Neural cell (in vitro differentiated cells): ENCODE measurements around the gene LRCH1. TPM values are rescaled to one million over a fixed set of nuclear protein-coding genes. Genes with fewer than 3 reads are reported as not detected.

Experiments used
- H2AFZ ChIP-seq: fragments of 200-600, 300-800 bp; sonication (generic), shearing (Covaris generic); 2 replicates; pipeline ENCODE4 v1.6.0; 2014; ENCODE audit warnings: low read depth, mild to moderate bottlenecking, antibody characterized with exemption, low read length, moderate library complexity
- H3F3A ChIP-seq: fragments of 200-600 bp; shearing (Covaris generic); 2 replicates; pipeline ENCODE4 v1.6.1; 2016; ENCODE audit warnings: mild to moderate bottlenecking, moderate library complexity, mixed read lengths, antibody characterized with exemption, low read length; ENCODE audit not compliant: insufficient read depth, poor library complexity, severe bottlenecking
- H3K27ac ChIP-seq: fragments of 200-600, 300-800 bp; sonication (generic), shearing (Covaris generic); 2 replicates; pipeline ENCODE4 v1.5.1; 2014; ENCODE audit warnings: mild to moderate bottlenecking, low read length, moderate library complexity
- H3K27me3 ChIP-seq: fragments of 300-800, 200-600 bp; sonication (generic), shearing (Covaris generic); 2 replicates; pipeline ENCODE4 v1.6.0; 2014; ENCODE audit warnings: mild to moderate bottlenecking, low read depth, low read length, moderate library complexity; ENCODE audit not compliant: insufficient read depth
- H3K36me3 ChIP-seq: fragments of 300-800, 200-600 bp; sonication (generic), shearing (Covaris generic); 2 replicates; pipeline ENCODE4 v1.5.1; 2014; ENCODE audit warnings: mild to moderate bottlenecking, antibody characterized with exemption, low read length, moderate library complexity; ENCODE audit not compliant: insufficient read depth
- H3K4me2 ChIP-seq: fragments of 300-800, 200-600 bp; sonication (generic), shearing (Covaris generic); 2 replicates; pipeline ENCODE4 v1.6.0; 2014; ENCODE audit warnings: mild to moderate bottlenecking, low read length
- H3K4me3 ChIP-seq: fragments of 300-800, 200-600 bp; sonication (generic), shearing (Covaris generic); 2 replicates; pipeline ENCODE4 v1.5.1; 2014; ENCODE audit warnings: mild to moderate bottlenecking, low read length, moderate library complexity
- H3K79me2 ChIP-seq: fragments of 200-600 bp; shearing (Covaris generic); replicated peaks from 2 replicates; pipeline ENCODE4 v1.6.0; 2014; ENCODE audit warnings: mild to moderate bottlenecking, low read length, moderate library complexity; ENCODE audit not compliant: insufficient read depth
- H3K9ac ChIP-seq: fragments of 300-800, 200-600 bp; sonication (generic), shearing (Covaris generic); 2 replicates; pipeline ENCODE4 v1.6.1; 2016; ENCODE audit warnings: mild to moderate bottlenecking, low read length, mixed read lengths
- H3K9me2 ChIP-seq: fragments of 200-600 bp; shearing (Covaris generic); 2 replicates; pipeline ENCODE4 v1.6.1; 2016; ENCODE audit warnings: mild to moderate bottlenecking, low read length, mixed read lengths; ENCODE audit not compliant: insufficient read depth
- H3K9me3 ChIP-seq: fragments of 200-600, 300-800 bp; sonication (generic), shearing (Covaris generic); 2 replicates; pipeline ENCODE4 v1.6.1; 2016; ENCODE audit warnings: mild to moderate bottlenecking, mixed run types, low read length, moderate library complexity, mixed read lengths
- H4K20me1 ChIP-seq: fragments of 200-600 bp; shearing (Covaris generic); 2 replicates; pipeline ENCODE4 v1.6.1; 2016; ENCODE audit warnings: mild to moderate bottlenecking, mixed run types; ENCODE audit not compliant: insufficient read depth
- EP300 ChIP-seq: fragments of 450-650 bp; conservative IDR thresholded peaks from 2 replicates; pipeline ENCODE4 v1.6.1; 2014; ENCODE audit warnings: antibody characterized with exemption, mild to moderate bottlenecking, moderate library complexity; ENCODE audit not compliant: poor library complexity, severe bottlenecking
- EZH2 ChIP-seq: fragments of 200-600, 300-800 bp; shearing (Covaris generic), sonication (generic); IDR thresholded peaks from 2 replicates; pipeline ENCODE4 v1.6.1; 2014; ENCODE audit warnings: antibody characterized with exemption, low read length, borderline replicate concordance, mild to moderate bottlenecking; ENCODE audit not compliant: insufficient read depth, poor library complexity, severe bottlenecking
- MXI1 ChIP-seq: fragments of 450-650 bp; conservative IDR thresholded peaks from 2 replicates; pipeline ENCODE4 v1.6.1; 2014; ENCODE audit warnings: antibody characterized with exemption, mild to moderate bottlenecking; ENCODE audit not compliant: poor library complexity, severe bottlenecking
- POLR2AphosphoS5 ChIP-seq: IDR thresholded peaks from 2 replicates; pipeline ENCODE4 v1.6.1; 2012
- RAD21 ChIP-seq: fragments of 450-650 bp; conservative IDR thresholded peaks from 2 replicates; pipeline ENCODE4 v1.6.1; 2014; ENCODE audit warnings: antibody characterized with exemption, mild to moderate bottlenecking, moderate library complexity
- SMC3 ChIP-seq: fragments of 450-650 bp; conservative IDR thresholded peaks from 2 replicates; pipeline ENCODE4 v1.6.1; 2014; ENCODE audit warnings: antibody characterized with exemption, mild to moderate bottlenecking, moderate library complexity; ENCODE audit not compliant: poor library complexity
- TAF1 ChIP-seq: IDR thresholded peaks from 2 replicates; pipeline ENCODE4 v1.6.1; 2012; ENCODE audit warnings: low read depth
- polyA plus RNA-seq: library from polyadenylated mRNA; depleted of rRNA; stranded (reverse); fragments of >200 nt; gene quantifications from 2 replicates; pipeline ENCODE4 v1.2.3, GENCODE V29; 2014
- TF ChIP-seq, protein P1 (sequence below): IDR thresholded peaks from 2 replicates; pipeline ENCODE4 v1.6.1; 2012; ENCODE audit warnings: borderline replicate concordance
- TF ChIP-seq, protein P2 (sequence below): fragments of 450-650 bp; IDR thresholded peaks from 2 replicates; pipeline ENCODE4 v1.5.1; 2014; ENCODE audit warnings: antibody characterized with exemption, mild to moderate bottlenecking, moderate library complexity; ENCODE audit not compliant: poor library complexity, severe bottlenecking

LRCH1 gene
- polyA plus RNA-seq, 1 donor from 2014 or later = 15.4 TPM

DNA sequence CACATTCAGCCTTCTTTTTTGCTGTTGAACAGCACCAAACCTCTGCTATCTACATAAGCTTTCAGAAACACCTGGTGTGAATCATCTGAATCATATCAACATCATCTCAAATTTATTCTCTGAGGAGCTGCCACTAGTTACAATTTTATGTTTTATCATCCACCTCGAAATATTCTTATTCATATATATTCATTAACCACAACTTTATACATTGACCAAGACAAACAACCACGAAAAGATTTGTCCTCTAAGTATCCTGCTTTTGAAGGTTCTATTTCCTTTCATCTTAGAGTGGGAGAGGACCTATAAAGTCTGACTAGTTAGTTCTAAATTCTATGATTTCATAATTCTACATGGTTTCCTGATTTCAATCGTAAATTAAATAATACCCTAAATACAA, 225.1 kb downstream of the LRCH1 start:
- Histone ChIP-seq H3K9me3 (no peaks in the 10 kb centered on the region), H3K4me3 (no peak overlapping the region), H2AFZ (no peak overlapping the region), H3K9ac (no peak overlapping the region), H3K9me2 (no peaks in the 10 kb centered on the region), H3K4me2 (no peak overlapping the region), H3K79me2 (no peaks in the 10 kb centered on the region), H3F3A (no peaks in the 10 kb centered on the region), H3K36me3 (peaks cover 22% of the 10 kb centered on the region), H3K27ac (no peak overlapping the region), H4K20me1 (no peaks in the 10 kb centered on the region), H3K27me3 (no peaks in the 10 kb centered on the region)
- TF ChIP-seq EZH2 (no peak), MXI1 (no peak), EP300 (no peak), RAD21 (no peak)
- TF ChIP-seq, protein P1, sequence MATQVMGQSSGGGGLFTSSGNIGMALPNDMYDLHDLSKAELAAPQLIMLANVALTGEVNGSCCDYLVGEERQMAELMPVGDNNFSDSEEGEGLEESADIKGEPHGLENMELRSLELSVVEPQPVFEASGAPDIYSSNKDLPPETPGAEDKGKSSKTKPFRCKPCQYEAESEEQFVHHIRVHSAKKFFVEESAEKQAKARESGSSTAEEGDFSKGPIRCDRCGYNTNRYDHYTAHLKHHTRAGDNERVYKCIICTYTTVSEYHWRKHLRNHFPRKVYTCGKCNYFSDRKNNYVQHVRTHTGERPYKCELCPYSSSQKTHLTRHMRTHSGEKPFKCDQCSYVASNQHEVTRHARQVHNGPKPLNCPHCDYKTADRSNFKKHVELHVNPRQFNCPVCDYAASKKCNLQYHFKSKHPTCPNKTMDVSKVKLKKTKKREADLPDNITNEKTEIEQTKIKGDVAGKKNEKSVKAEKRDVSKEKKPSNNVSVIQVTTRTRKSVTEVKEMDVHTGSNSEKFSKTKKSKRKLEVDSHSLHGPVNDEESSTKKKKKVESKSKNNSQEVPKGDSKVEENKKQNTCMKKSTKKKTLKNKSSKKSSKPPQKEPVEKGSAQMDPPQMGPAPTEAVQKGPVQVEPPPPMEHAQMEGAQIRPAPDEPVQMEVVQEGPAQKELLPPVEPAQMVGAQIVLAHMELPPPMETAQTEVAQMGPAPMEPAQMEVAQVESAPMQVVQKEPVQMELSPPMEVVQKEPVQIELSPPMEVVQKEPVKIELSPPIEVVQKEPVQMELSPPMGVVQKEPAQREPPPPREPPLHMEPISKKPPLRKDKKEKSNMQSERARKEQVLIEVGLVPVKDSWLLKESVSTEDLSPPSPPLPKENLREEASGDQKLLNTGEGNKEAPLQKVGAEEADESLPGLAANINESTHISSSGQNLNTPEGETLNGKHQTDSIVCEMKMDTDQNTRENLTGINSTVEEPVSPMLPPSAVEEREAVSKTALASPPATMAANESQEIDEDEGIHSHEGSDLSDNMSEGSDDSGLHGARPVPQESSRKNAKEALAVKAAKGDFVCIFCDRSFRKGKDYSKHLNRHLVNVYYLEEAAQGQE = no peak

DNA sequence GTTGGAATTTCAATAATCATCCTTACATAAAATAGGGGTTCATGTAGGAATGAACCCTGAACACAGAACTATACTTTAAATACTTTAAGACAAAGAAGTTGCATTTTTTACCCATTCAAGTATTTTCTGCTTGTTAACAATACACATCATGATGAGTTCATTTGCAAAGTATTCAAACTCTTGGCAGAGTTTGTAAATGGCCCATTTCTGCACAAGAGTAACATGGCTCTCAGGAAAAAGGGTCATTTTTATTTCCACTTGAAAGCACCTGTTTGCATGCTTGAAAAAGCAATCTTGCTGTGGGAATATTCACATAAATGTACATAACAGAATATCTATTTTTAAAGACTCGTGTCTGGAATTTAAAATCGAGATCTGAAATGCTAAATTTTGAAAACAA, 225.9 kb downstream of the LRCH1 start:
- H3K9me3 ChIP-seq = no peaks in the 10 kb centered on the region
- H3K9me2 ChIP-seq = no peaks in the 10 kb centered on the region
- H3K27ac ChIP-seq = no peak overlapping the region
- no peak overlapping the region for H3K4me3 ChIP-seq
- no peak overlapping the region for H3K9ac ChIP-seq
- no peaks in the 10 kb centered on the region for H3F3A ChIP-seq
- H2AFZ ChIP-seq = no peak overlapping the region
- no peaks in the 10 kb centered on the region for H4K20me1 ChIP-seq
- H3K79me2 ChIP-seq = no peaks in the 10 kb centered on the region
- peaks cover 22% of the 10 kb centered on the region for H3K36me3 ChIP-seq
- H3K27me3 ChIP-seq = no peaks in the 10 kb centered on the region
- TF ChIP-seq, protein P1 = no peak
- TF ChIP-seq TAF1 (no peak), RAD21 (no peak), MXI1 (no peak), SMC3 (no peak), EP300 (no peak), POLR2AphosphoS5 (no peak), EZH2 (no peak)
- TF ChIP-seq, protein P2, sequence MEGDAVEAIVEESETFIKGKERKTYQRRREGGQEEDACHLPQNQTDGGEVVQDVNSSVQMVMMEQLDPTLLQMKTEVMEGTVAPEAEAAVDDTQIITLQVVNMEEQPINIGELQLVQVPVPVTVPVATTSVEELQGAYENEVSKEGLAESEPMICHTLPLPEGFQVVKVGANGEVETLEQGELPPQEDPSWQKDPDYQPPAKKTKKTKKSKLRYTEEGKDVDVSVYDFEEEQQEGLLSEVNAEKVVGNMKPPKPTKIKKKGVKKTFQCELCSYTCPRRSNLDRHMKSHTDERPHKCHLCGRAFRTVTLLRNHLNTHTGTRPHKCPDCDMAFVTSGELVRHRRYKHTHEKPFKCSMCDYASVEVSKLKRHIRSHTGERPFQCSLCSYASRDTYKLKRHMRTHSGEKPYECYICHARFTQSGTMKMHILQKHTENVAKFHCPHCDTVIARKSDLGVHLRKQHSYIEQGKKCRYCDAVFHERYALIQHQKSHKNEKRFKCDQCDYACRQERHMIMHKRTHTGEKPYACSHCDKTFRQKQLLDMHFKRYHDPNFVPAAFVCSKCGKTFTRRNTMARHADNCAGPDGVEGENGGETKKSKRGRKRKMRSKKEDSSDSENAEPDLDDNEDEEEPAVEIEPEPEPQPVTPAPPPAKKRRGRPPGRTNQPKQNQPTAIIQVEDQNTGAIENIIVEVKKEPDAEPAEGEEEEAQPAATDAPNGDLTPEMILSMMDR = no peak
- H3K4me2 ChIP-seq = no peak overlapping the region
